GM12873 (cell line): ENCODE results near the gene ERICH6.

Source experiments
- TF ChIP-seq, protein P1 (sequence below): IDR thresholded peaks from 2 replicates; pipeline ENCODE4 v1.5.1; 2012; ENCODE audit warnings: low read depth, mild to moderate bottlenecking, moderate library complexity, low read length, control low read depth; ENCODE audit not compliant: insufficient read depth; ENCODE audit errors: missing control alignments

The ERICH6 gene

DNA sequence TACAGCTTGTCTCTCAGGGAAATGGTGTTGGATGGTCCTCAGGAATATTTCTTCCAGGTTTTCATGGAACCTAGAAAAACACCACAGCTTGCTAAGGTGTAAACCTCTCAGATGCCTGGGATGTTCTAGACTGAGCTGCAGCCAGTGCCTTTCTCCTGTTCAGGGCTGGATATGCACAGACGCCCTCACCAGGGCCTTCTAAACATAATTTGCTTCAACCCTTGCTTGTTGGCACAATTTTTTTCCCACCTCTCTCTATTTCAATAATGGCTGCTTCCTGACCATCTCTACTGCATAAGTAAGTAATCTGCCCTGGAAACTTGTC, 31.0 kb upstream of the ERICH6 start:
- TF ChIP-seq, protein P1, sequence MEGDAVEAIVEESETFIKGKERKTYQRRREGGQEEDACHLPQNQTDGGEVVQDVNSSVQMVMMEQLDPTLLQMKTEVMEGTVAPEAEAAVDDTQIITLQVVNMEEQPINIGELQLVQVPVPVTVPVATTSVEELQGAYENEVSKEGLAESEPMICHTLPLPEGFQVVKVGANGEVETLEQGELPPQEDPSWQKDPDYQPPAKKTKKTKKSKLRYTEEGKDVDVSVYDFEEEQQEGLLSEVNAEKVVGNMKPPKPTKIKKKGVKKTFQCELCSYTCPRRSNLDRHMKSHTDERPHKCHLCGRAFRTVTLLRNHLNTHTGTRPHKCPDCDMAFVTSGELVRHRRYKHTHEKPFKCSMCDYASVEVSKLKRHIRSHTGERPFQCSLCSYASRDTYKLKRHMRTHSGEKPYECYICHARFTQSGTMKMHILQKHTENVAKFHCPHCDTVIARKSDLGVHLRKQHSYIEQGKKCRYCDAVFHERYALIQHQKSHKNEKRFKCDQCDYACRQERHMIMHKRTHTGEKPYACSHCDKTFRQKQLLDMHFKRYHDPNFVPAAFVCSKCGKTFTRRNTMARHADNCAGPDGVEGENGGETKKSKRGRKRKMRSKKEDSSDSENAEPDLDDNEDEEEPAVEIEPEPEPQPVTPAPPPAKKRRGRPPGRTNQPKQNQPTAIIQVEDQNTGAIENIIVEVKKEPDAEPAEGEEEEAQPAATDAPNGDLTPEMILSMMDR = no peak

DNA sequence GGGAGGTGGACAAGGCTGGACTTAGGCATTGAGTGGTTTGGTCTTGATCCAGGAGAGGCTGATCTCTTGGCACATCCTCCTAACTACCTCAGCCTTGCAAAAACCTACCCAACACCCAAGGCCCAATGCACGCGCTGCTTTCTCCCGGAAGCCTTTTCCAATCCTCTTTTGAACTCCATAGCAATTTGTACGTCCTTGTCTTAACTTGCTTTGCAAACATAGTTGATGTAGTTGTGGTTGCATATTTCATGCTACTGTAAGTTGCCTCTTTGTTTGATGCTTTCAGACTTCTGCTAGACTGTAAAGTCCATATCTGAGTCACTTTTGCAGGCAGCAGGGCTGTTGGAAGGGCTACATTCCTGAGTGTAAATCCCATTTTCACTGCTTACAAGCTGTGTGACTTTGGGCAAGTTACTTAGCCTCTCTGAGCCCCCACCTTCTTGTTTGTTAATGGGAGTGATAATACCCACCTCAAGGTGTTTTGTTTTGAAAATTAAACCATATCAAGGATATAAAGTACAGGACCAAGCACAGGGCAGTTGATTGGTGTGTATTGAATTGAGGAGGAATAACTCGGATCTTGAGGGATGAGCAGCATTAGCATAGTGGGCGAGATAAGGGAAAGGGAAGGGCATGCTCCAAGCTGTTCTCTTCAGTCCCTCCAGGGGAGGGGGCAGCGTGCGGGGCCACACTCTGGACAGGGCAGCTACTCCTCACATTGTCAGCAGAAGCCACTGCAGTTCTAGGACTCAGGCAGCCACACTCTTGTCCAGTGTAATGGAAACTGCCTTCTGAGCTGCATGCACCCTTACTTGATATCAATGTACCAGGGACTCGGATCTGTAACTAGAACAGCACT, 30.4 kb upstream of the ERICH6 start:
- TF ChIP-seq, protein P1 = no peak

DNA sequence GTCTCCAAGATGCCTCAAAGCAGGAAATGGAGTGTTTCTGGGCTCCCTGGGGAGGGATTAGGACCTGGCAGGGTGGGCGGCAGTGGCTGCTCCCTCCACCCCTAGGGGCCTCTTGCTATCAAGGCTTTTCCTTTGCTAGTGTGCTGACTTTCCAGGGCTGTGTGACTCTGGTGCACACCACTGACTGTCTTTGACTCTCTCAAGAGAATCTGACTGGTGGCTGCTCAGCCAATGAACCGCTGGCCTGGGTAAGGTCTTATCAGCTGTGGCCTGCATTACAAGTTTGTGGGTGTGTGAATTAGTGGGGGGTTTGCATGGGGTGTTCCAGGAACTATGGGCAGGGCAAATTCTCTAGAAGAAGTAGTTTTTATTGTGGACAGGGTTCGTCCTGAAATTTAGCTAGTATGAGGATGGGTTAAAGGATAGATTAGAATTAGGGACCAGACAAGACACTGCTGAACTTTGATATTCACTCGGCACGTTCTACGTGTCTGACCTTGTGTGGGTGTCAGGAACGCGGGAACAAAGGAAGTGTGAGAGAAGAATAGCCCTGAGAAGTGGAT, 29.7 kb upstream of the ERICH6 start:
- TF ChIP-seq, protein P1 = no peak

DNA sequence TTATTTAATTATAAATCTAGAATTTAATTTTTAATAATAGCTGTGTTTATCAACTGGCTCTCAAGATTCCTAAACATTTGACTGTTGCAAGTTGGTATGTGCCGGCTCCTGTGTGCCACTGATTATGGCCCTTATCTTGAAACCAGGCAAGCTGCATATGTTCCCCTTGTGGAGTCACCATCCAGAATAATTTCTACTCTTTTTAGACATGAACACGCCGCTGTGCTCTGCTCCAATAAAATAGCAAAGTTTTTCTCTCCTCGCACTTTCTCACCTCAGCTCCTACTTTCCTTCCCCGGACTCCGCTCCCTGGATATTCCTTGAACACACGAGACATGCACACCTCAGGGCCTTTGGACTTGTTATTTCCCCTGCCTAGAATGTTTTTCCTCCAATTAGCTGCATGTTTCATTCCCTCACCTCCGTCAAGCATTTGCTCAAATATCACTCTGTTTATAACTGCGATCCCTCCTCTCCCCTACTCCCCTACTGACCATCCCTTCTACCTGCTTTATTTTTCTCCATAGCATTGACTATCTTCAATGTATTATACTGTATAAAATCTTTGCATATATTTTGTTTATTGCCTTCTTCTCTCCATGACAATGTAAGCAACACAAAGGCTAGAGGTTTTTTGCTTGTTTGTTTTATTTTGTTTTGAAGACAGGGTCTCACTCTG, 26.1 kb upstream of the ERICH6 start:
- TF ChIP-seq, protein P1 = no peak

DNA sequence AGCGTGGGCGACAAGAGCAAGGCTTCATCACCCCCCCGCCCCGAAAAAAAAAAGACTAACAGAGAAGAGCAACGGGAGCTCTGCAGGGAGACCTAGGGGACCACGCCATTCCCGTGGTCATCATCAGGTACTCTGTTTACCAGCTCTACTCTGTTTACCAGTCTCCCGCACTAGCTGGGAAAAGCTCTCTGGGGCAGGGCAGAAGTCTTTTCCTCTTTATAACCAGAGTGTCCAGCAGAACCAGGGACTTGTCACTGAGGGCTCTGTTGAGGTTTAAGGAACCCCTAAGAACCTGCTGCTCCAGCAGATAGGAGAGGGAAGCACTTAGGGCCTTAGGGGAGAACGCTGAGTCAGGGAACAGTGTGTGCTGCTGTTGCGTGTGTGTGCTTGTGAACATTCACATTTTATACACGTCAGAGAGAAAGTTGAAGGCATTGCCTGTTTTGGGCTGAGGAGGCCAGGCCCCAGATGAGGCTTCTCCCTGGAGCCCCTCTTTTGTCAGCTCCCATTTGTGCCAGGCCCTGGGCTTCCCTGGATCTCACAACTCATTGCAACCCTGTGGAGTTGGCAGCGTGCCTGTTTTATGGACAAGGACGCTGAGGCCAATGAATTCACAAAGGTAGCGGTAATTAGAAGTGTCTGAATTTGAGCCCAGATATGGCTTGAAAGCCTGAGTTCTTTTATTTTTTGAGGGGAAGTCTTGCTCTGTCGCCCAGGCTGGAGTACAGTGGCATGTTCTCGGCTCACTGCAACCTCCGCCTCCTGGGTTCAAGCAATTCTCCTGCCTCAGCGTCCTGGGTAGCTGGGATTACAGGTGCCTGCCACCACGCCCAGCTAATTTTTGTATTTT, 24.2 kb upstream of the ERICH6 start:
- TF ChIP-seq, protein P1 = no peak

DNA sequence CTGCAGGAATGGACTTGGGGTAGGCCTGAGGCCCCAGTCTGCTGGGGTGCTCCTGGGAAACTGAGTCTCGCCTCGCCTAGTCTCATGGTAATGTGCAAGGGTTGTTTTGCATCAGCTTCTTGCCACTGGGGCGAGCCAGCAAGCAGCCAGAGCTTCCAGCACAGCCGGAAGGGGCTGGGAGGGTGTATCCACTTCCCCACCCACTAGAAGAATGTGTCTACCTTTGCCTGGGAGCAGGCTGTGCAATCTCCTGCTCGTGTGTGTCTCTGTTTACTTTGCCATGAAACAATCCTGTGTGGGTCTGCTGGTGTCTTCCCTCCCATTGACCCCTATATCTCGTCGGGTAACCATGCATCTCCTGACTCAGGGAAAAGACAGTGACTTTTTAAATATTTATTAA, 21.8 kb upstream of the ERICH6 start:
- TF ChIP-seq, protein P1 = no peak
